Measurements from ENCODE around the gene NSUN6.

- TF ChIP-seq CTCF (IDR thresholded peaks at IDR 0.05) = no peak
- TF ChIP-seq POLR2A (IDR thresholded peaks at IDR 0.05) = no peak
Observed at GRCh38 chr10:18500576-18500975, 150.8 kb downstream of the NSUN6 start.

All from testis (tissue), 2 donors.